Activated naive CD8-positive, alpha-beta T cell treated with anti-CD3 and anti-CD28 coated beads, Interleukin-2, amount 50 U/mL, for 24 hours (primary cell): ENCODE results near the gene CNPPD1.

Experiments used
- ATAC-seq: fragments of 150-1000 bp; cut with Tn5 transposase; one replicate; pipeline ENCODE4 v1.10.0; 2021
- DNase-seq: peaks from one replicate; pipeline ENCODE4 v3.0.0; 2021
- H3K27ac Mint-ChIP-seq: one replicate; pipeline ENCODE4 v1.8.0; 2021; ENCODE audit warnings: mild to moderate bottlenecking, mixed read lengths
- H3K27me3 Mint-ChIP-seq: one replicate; pipeline ENCODE4 v1.8.0; 2021; ENCODE audit warnings: mixed read lengths
- H3K36me3 Mint-ChIP-seq: one replicate; pipeline ENCODE4 v1.8.0; 2021; ENCODE audit warnings: low read depth, mixed read lengths
- H3K4me1 Mint-ChIP-seq: one replicate; pipeline ENCODE4 v1.8.0; 2021; ENCODE audit warnings: mixed read lengths
- H3K4me3 Mint-ChIP-seq: one replicate; pipeline ENCODE4 v1.8.0; 2021; ENCODE audit warnings: mild to moderate bottlenecking, moderate library complexity, mixed read lengths
- H3K9me3 Mint-ChIP-seq: one replicate; pipeline ENCODE4 v1.8.0; 2021; ENCODE audit warnings: mixed read lengths

CNPPD1 gene

DNA sequence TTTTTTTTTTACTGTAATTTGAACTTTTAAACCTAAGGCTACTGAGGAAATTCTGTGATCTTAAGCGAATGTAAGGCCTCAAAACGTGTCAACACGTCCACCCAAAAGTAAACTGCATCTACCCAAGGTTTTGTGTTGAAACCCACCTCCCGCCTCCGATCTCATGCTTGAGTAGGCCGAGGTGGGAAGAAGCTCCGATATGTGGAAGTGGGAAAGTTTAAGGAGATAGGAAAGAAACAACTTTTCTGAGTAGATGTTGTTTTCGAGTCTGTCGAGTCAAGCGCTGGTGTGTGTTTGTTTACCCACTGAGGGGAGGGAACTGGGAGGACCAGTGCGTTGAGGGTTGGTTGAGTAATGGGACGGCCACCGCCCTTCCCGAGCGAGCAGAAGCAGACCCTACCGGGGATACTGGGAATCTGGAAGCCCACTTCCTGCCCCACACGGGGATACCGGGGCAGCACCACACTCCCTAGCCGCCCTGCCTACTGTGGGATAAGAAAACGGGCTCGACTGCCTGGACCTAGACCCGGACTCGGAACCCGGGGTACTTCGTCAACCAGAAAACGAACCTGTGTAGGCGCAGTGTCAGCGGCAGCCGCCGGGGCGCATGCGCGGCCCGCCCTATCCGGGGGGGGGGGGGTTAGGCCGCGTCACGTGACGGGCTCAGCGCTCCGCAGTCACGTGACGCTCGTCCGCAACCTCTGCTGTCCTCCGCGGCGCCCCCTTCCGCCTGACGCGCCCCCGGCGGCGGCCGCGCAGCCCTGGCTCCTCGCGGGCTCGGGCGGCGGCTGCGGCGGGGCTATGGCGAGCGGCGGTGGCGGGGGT lies 1.0 kb upstream of the CNPPD1 start, which contains the start of gene RETREG2:
Gene RETREG2, plus strand, starts transcription at position 724 of the 825 bp plus-strand sequence. Its CDS starts 78 bp downstream, at position 802.
- Mint-ChIP-seq H3K36me3 (peaks cover 27% of the 10 kb centered on the region), H3K9me3 (no peaks in the 10 kb centered on the region), H3K27me3 (no peaks in the 10 kb centered on the region), H3K4me3 (peak within 1 kb of the TSS; percentile 98), H3K4me1 (peaks cover 60% of the 10 kb centered on the region), H3K27ac (peak within 1 kb of the TSS; percentile 99)
- peak; percentile 53 for ATAC-seq
- DNase-seq, result peak; percentile 81

DNA sequence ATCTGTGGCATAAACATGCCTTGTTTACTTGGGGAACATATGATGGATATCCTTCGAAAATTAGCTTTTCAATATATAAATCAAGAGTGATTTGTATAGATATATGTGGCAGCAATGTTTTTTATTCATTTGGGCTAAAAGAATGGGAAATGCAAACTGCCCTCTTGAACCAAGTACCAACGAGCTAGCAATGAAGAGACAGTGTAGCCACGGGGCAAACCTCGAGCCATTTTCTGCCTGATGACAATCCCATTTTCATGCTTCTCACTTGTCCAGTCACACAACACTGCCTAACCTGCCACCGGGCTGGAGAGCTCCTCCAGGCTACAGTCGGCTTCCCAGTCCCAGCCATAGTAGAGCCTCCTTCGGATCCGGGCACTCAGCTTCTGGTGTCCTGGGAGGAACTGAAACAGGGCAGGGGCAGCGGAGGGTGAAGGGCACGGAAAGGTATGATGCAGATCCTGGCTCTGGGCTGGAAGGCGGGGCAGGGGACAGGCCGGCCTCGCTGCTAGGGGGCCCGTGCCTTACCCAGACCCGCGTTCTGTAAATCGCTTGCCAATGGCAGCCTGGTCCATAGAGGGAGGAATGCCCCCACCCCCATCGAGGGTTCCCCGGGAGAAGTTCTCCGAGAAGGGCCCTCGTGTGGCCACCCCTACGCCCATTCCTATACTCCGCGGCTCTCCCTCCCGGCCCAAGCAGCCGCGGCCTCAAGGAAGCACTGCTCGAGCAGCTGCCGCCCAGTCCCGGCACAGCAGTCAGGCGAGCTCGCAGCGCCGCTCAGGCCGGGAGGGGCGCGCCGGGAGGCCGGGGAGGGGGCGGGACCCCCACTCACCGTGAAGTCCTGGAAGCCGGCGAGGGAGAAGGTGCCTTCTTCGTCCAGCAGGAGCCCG lies 552 bp downstream of the CNPPD1 start:
- ATAC-seq (peak; percentile 17), DNase-seq (peak; percentile 46)
- H3K4me1 Mint-ChIP-seq, result peaks cover 57% of the 10 kb centered on the region
- H3K4me3 Mint-ChIP-seq, result peak overlapping the region; percentile 98
- H3K27me3 Mint-ChIP-seq, result no peaks in the 10 kb centered on the region
- H3K27ac Mint-ChIP-seq, result peak overlapping the region; percentile 74
- H3K9me3 Mint-ChIP-seq, result no peaks in the 10 kb centered on the region
- peaks cover 19% of the 10 kb centered on the region for H3K36me3 Mint-ChIP-seq

GRCh38 chr2:219175486-219175885 lies 1.2 kb downstream of the CNPPD1 start:
- DNase-seq (no peak), ATAC-seq (no peak)
- no peaks in the 10 kb centered on the region for H3K27me3 Mint-ChIP-seq
- H3K36me3 Mint-ChIP-seq, result peaks cover 14% of the 10 kb centered on the region
- peak overlapping the region; percentile 98 for H3K4me3 Mint-ChIP-seq
- H3K4me1 Mint-ChIP-seq, result peaks cover 56% of the 10 kb centered on the region
- no peaks in the 10 kb centered on the region for H3K9me3 Mint-ChIP-seq
- H3K27ac Mint-ChIP-seq, result no peak overlapping the region

DNA sequence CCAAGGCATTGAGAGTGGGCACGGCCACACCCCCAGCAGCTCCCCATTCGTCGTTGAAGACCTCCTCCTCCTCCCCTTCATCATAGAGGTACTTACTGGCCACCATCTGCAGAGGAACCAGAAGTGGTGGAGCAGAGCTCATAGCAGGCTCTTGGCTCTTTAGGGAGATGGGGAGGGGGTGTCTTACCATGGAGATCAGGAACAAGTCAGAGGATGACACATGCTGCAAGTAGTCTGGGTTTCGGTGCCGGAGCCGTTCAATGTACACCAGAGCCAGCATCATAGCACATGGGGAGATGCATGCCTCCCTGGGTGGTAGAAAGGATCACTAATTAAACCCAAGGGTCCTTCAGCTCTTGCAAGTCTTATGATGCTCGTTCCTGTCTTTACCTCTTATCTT lies 1.9 kb downstream of the CNPPD1 start:
- ATAC-seq (no peak), DNase-seq (no peak)
- Mint-ChIP-seq H3K27me3 (no peaks in the 10 kb centered on the region), H3K4me3 (peak overlapping the region; percentile 98), H3K4me1 (peaks cover 55% of the 10 kb centered on the region), H3K9me3 (no peaks in the 10 kb centered on the region), H3K27ac (no peak overlapping the region), H3K36me3 (peaks cover 13% of the 10 kb centered on the region)

GRCh38 chr2:219174146-219174545 lies 2.6 kb downstream of the CNPPD1 start:
- Mint-ChIP-seq H3K4me1 (peaks cover 52% of the 10 kb centered on the region), H3K27ac (peak overlapping the region; percentile 69), H3K27me3 (no peaks in the 10 kb centered on the region), H3K36me3 (peaks cover 13% of the 10 kb centered on the region), H3K4me3 (peak overlapping the region; percentile 21), H3K9me3 (no peaks in the 10 kb centered on the region)
- no peak for ATAC-seq
- DNase-seq, result no peak

DNA sequence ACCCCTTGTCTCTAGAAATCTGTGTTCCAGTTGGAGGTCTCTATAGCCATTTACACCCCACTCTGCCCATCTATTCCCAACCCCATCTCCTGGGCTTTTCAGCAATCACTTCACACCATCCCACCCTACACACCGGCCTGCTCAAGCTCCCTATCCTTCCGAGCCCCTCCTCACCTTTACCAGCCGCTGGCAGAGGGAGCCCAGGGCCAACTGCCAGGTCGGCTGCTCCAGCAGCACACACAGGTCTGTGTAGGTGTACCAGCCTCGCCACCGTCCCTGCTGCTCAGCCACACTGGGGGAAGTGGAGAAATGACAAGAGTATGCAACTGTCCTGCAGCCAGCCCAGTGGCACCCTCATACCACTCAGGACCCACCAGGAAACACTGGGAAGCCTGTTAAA lies 3.5 kb downstream of the CNPPD1 start:
- H3K4me3 Mint-ChIP-seq, result no peak overlapping the region
- H3K4me1 Mint-ChIP-seq, result peaks cover 46% of the 10 kb centered on the region
- H3K36me3 Mint-ChIP-seq, result peaks cover 13% of the 10 kb centered on the region

DNA sequence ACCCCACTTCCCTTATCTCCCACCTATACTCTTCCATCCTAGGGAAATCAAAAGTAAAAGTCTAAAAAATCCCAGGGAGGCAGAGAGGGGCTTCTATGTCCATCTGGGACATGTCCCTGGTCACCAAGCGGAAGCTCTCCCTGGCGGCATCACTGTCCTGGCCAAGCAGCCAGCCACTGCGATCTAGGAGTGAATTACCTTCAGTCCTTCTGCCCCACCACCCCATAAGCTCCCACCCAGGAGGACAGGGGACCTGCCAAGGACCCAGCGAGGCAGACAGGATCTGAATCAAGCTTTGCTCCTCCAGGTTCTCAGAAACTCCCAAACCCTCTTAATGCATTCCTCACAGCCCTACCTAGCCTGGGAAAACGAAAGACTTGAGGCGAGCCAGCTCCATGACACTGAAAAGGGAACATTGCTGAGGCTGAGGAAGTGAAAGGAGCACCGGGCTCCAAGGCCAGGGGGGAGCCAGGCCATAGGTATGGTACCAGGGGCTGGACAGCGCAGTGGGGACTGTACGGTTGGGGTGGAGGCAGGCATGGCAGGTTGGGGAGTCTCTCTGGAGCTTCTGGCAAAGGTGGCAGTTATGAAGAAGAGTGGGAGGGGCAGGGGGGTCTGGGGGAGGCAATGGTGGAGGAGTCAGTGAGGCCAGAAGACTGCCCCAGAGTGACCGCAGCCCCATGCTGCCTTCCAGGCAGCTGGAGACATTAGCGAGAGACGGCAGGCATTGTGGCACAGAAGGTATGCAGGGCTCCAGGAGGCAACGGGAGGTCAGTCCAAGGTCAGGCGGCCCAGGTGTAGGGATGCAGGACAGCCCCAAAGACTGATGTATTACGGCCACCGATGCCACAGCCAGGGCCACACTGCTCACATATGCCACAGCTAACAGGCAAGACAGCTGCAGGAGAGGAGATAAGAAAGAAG lies 4.2 kb downstream of the CNPPD1 start:
- Mint-ChIP-seq H3K36me3 (peaks cover 10% of the 10 kb centered on the region), H3K4me1 (peaks cover 44% of the 10 kb centered on the region), H3K27ac (no peak overlapping the region), H3K27me3 (no peaks in the 10 kb centered on the region), H3K4me3 (no peak overlapping the region), H3K9me3 (no peaks in the 10 kb centered on the region)
- DNase-seq (no peak), ATAC-seq (no peak)

More for the DNA sequence above, 3.5 kb downstream of the CNPPD1 start:
- no peak for DNase-seq
- Mint-ChIP-seq H3K27me3 (no peaks in the 10 kb centered on the region), H3K9me3 (no peaks in the 10 kb centered on the region), H3K27ac (no peak overlapping the region)
- ATAC-seq, result no peak

- Mint-ChIP-seq H3K27ac (no peak overlapping the region), H3K4me3 (no peak overlapping the region), H3K4me1 (peaks cover 40% of the 10 kb centered on the region), H3K27me3 (no peaks in the 10 kb centered on the region), H3K9me3 (no peaks in the 10 kb centered on the region), H3K36me3 (peaks cover 10% of the 10 kb centered on the region)
- ATAC-seq (no peak), DNase-seq (peak; percentile 32)
These were observed 5.5 kb downstream of the CNPPD1 start for GRCh38 chr2:219171231-219171651.

GRCh38 chr2:219169930-219170654 lies 6.6 kb downstream of the CNPPD1 start, which contains the start of gene SLC23A3:
TSS of gene SLC23A3 (minus strand) at chr2:219170029. CDS start at chr2:219169984, 45 bp downstream.
- peaks cover 12% of the 10 kb centered on the region for H3K36me3 Mint-ChIP-seq
- peaks cover 30% of the 10 kb centered on the region for H3K4me1 Mint-ChIP-seq
- H3K9me3 Mint-ChIP-seq, result no peaks in the 10 kb centered on the region
- no peak within 1 kb of the TSS for H3K4me3 Mint-ChIP-seq
- H3K27me3 Mint-ChIP-seq, result no peaks in the 10 kb centered on the region
- no peak within 1 kb of the TSS for H3K27ac Mint-ChIP-seq
- DNase-seq (no peak), ATAC-seq (no peak)

DNA sequence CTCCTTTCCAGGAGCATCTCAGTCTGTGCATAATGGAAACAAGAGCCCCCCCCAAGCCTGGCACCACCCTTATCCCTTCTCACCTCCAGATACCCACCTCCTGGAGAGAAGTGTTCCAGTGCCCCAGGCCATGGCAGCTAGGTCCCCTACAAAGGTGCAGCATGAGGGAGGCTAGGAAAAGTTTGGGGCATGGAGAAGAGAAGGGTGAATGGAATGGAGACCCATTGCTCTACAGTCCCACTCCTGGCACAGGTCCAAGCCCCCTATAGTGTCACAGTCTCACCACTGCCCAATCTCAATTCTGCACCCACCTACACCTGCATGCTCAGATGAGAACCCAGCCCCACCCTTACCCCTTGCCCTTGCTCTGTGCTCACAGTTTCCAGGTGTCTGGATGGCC lies 7.8 kb downstream of the CNPPD1 start:
- no peak for DNase-seq
- ATAC-seq, result no peak
- Mint-ChIP-seq H3K9me3 (no peaks in the 10 kb centered on the region), H3K27ac (no peak overlapping the region), H3K36me3 (peaks cover 6% of the 10 kb centered on the region), H3K27me3 (no peaks in the 10 kb centered on the region), H3K4me3 (no peak overlapping the region), H3K4me1 (peaks cover 19% of the 10 kb centered on the region)

DNA sequence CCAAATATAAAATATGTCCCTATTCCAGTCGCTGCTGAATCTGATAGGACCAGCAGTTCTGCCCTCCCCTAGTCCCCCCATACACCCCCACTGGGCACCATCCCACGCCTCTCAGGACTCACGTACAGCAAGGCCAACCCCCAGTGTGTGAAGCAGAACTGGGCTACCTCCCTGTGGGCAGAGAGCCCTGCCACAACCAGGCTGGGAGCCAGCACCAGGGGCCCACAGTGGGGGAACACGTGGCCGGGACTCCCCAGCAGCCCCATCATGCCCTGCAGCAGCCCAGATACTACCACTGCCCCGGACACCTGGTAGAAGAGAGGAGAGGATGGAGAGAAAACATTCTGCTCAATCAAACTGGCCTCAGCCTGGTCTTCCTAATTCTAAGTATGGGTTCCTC lies 8.2 kb downstream of the CNPPD1 start:
- H3K4me3 Mint-ChIP-seq, result no peak overlapping the region
- H3K27me3 Mint-ChIP-seq, result no peaks in the 10 kb centered on the region
- no peaks in the 10 kb centered on the region for H3K9me3 Mint-ChIP-seq
- no peak for ATAC-seq
- DNase-seq, result no peak
- peaks cover 18% of the 10 kb centered on the region for H3K4me1 Mint-ChIP-seq
- H3K36me3 Mint-ChIP-seq, result peaks cover 4% of the 10 kb centered on the region
- no peak overlapping the region for H3K27ac Mint-ChIP-seq

DNA sequence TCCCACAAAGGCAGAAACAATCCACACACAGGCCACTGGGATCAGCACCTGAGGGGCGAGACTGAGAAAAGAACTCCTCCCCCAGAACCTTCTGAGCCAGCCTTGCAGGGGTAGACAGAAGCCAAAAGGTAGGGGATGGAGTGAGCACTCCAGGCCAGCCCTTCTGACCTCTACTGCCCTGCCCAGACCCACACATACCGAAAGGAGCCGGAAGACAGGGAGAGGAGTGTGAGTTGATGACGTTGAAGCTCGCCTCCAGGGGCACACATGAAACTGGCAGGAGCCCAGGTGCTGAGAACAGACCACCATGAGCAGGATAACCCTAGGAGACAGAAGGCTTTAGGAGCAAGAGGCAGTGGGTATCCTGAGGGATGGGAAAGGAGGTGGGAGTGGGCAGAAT lies 8.7 kb downstream of the CNPPD1 start:
- Mint-ChIP-seq H3K4me1 (peaks cover 18% of the 10 kb centered on the region), H3K27ac (no peak overlapping the region), H3K4me3 (no peak overlapping the region), H3K27me3 (no peaks in the 10 kb centered on the region), H3K36me3 (peaks cover 2% of the 10 kb centered on the region), H3K9me3 (no peaks in the 10 kb centered on the region)
- ATAC-seq (no peak), DNase-seq (no peak)

DNA sequence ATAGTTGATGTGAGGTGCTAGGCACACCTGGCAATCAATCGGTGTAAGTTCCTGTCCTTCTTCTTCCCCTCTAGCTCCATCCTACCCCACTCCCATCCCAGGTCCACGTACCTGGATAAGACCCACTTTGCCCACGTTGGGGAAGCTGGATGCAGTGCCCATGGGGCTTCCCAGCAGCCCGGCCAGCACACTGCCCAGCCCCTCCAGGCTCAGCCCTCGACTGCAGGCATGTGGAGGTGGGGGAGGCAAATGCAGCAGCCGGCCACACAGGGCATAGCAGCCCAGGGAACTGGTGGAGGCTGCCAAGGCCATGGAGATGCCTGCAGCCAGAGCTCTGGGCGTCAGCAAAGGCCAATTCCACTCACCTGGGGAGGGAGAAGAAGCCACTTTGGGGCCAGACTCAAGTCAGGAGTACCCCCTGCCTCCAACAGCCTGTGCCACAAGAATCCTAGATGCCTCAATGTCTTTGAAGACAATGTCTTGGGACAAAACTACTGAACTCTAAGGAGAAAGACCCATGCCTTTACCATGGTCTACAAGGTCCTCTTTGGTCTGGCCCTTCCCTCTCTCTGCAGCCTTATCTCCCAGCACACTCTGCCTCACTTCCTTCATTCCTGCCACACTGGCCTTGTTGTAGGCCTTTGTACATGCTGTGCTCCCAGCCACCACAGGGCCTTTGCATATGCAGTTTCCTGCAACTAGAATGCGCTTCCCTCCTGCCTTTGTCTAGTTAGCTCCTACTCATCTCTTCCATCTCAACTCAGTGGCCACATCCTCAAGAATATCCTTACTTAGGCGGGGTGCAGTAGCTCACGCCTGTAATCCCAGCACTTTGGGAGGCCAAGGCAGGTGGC lies 11.4 kb downstream of the CNPPD1 start:
- ATAC-seq, result no peak
- H3K4me3 Mint-ChIP-seq, result no peak overlapping the region
- no peaks in the 10 kb centered on the region for H3K9me3 Mint-ChIP-seq
- peaks cover 14% of the 10 kb centered on the region for H3K4me1 Mint-ChIP-seq
- peaks cover 2% of the 10 kb centered on the region for H3K36me3 Mint-ChIP-seq
- no peaks in the 10 kb centered on the region for H3K27me3 Mint-ChIP-seq
- no peak for DNase-seq
- H3K27ac Mint-ChIP-seq, result no peak overlapping the region
